BE2C (cell line): Measurements from ENCODE around the gene CAMTA1.

ENCODE experiments used
- DNase-seq: peaks from one replicate; pipeline ENCODE4 v3.0.0-alpha.2; 2020
- H3K27me3 ChIP-seq: fragments of 250-450 bp; sonication (Bioruptor Pico); 2 replicates; pipeline ENCODE4 v1.5.1; 2020; ENCODE audit warnings: mild to moderate bottlenecking
- H3K36me3 ChIP-seq: fragments of 250-450 bp; sonication (Bioruptor Pico); 2 replicates; pipeline ENCODE4 v1.5.1; 2020; ENCODE audit warnings: mild to moderate bottlenecking
- H3K4me1 ChIP-seq: fragments of 250-450 bp; sonication (Bioruptor Pico); 2 replicates; pipeline ENCODE4 v1.5.1; 2020
- H3K4me3 ChIP-seq: 2 replicates; pipeline ENCODE4 v1.5.1; 2011; ENCODE audit warnings: low read depth, low read length
- H3K9me3 ChIP-seq: fragments of 250-450 bp; sonication (Bioruptor Pico); 2 replicates; pipeline ENCODE4 v1.5.1; 2020
- CTCF ChIP-seq: IDR thresholded peaks from 2 replicates; pipeline ENCODE4 v1.5.1; 2012; ENCODE audit warnings: mild to moderate bottlenecking, low read depth, low read length

The CAMTA1 gene

DNA sequence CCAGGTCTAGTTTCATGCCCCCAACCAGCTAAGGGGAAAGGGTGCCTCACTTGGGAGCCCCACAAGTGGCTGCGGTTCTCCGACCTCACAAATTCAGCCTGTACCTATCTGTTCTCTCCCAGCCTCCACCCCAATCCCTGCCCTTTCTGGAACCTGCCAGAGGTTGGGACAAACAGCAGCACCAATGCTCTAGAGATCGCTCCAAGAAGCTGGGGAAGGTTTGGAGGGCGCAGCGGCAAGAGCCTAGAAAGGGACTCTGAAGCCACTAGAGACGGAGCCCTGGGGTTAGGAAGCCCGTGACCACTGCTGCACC is 742.4 kb downstream of the CAMTA1 start:
- Histone ChIP-seq H3K4me3 (no peak overlapping the region), H3K4me1 (peaks cover 5% of the 10 kb centered on the region; the same call in 1 of the 2 replicates), H3K9me3 (no peaks in the 10 kb centered on the region), H3K36me3 (no peaks in the 10 kb centered on the region), H3K27me3 (no peaks in the 10 kb centered on the region)
- no peak for TF ChIP-seq CTCF
- no peak for DNase-seq

- Histone ChIP-seq H3K9me3 (no peaks in the 10 kb centered on the region), H3K36me3 (no peaks in the 10 kb centered on the region), H3K27me3 (no peaks in the 10 kb centered on the region), H3K4me3 (no peak overlapping the region), H3K4me1 (peaks cover 5% of the 10 kb centered on the region; the same call in 1 of the 2 replicates)
- TF ChIP-seq CTCF, result no peak
- DNase-seq, result no peak
Observed at GRCh38 chr1:7528386-7529198, 743.3 kb downstream of the CAMTA1 start.

DNA sequence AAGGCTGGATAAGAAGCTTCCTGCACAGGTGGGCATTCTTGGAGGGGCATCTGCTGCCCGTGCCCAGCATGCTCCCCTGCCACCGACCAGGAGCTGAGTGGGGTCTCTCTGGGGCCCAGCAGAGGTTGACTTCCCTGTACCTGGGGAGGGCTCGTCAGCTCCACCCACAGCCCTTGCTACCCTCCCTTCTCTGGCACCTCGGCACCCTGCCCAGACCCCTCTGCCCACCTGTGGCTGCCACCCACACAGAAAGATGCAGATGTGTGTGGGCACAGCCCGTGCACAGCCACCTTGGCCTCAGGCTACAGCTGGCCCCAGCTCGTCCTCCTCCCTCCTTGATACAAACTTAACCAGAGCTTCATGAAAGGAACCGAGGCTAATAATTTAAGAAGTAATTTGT is 744.7 kb downstream of the CAMTA1 start:
- H3K27me3 ChIP-seq, result no peaks in the 10 kb centered on the region
- no peak for DNase-seq
- H3K4me1 ChIP-seq, result peaks cover 8% of the 10 kb centered on the region
- no peaks in the 10 kb centered on the region for H3K36me3 ChIP-seq
- no peaks in the 10 kb centered on the region for H3K9me3 ChIP-seq
- H3K4me3 ChIP-seq, result no peak overlapping the region
- TF ChIP-seq CTCF, result no peak

DNA sequence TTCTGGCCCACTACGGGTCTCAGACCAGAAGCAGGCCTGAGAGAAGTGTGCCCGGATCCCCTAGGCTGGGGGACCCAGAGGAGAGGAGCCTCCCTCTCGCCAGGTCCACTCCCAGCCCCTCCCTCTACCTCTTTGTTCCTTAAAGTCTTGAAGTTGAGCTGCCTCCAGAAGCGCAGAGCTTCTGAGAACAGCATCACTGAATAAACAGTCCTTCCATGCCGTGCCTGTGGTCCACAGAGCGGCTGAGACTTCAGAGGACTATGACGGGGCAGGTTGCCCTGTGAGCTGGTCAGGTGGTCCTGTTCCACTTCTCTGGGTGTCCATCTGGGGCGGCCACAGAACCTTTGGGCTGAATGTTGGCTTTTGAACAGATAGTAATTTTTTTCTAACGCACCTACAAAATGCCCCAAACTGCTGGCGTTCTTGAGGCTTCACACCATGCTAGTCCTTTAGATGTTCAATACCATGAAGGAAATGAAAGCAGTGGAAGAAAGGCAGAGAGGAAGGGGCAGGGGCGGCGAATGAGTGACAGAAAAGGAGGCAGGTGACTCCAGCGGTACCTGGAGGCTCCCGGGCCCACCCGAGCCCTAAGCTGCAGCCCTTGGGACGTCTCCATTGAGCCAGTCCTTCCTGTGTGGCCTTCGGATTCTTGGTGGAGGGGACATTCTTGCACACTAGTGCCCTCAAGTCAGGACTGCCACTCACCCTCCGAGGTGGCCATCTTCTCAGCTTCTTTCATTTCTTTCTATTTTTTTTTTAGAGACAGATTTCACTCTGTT is 746.5 kb downstream of the CAMTA1 start:
- H3K36me3 ChIP-seq, result no peaks in the 10 kb centered on the region
- H3K4me3 ChIP-seq, result no peak overlapping the region
- no peak for DNase-seq
- no peaks in the 10 kb centered on the region for H3K27me3 ChIP-seq
- TF ChIP-seq CTCF, result no peak
- H3K4me1 ChIP-seq, result peaks cover 8% of the 10 kb centered on the region
- no peaks in the 10 kb centered on the region for H3K9me3 ChIP-seq

- Histone ChIP-seq H3K36me3 (no peaks in the 10 kb centered on the region), H3K27me3 (no peaks in the 10 kb centered on the region), H3K4me1 (peaks cover 17% of the 10 kb centered on the region), H3K9me3 (no peaks in the 10 kb centered on the region), H3K4me3 (no peak overlapping the region)
- no peak for TF ChIP-seq CTCF
- DNase-seq, result no peak
Observed at GRCh38 chr1:7533006-7533405, 747.8 kb downstream of the CAMTA1 start.
